ENCODE results near the gene TAS2R5.
"Not testable (repeated sequence)": the region's sequence is repeated elsewhere in the genome, so short reads cannot be mapped to it uniquely, and the experiment has no call there.

The TAS2R5 gene

DNA sequence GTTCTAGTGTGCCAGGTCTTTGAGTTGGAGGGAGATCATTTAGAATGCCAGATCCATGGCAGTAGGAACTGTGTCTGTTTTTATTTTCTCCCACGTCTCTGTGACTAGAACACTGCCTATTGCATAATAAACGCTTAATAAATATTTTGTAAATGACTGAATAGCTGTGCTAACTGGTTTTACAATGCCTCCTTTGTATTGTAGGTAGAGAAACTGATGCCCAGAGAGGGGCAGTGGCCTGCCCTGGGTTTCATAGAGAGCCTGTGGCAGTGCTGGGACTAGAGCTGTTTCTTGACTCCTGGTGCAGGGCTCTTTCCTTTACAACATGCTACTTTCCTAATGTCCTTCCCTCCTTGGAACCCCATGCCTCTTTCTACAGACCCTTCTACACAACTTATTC lies 2.5 kb downstream of the TAS2R5 start:
- no peak overlapping the region for H2BK5ac ChIP-seq (ENCODE audit: low read length)
- no peak overlapping the region for H2AFZ ChIP-seq (ENCODE audit: low read length)
- H3K9me3 ChIP-seq (replicated peaks in 1 of 2; ENCODE audit: control insufficient read depth in 2 of 2, insufficient read depth in 1 of 2, low read depth in 1 of 2, low read length in 2 of 2): no peaks in the 10 kb centered on the region
- H3K4ac ChIP-seq (ENCODE audit: low read length): no peak overlapping the region
- no peak overlapping the region for H3K23ac ChIP-seq (ENCODE audit: low read depth, low read length, poor library complexity)
- H4K8ac ChIP-seq (ENCODE audit: low read depth, low read length): no peak overlapping the region
- H2AK5ac ChIP-seq (ENCODE audit: low read depth, low read length): no peak overlapping the region
- no peak overlapping the region for H2BK15ac ChIP-seq (ENCODE audit: low read length)
- no peak overlapping the region for H2BK12ac ChIP-seq (ENCODE audit: low read length)
- no peak overlapping the region for H3K18ac ChIP-seq (ENCODE audit: low read length)
- WGBS, 2 donors (ENCODE audit: extremely low coverage in 2 of 2, insufficient read length in 2 of 2, insufficient replicate concordance in 1 of 2): no CpG with 5 or more reads among the region's 2 CpGs
- no peak overlapping the region for H2BK120ac ChIP-seq (ENCODE audit: low read depth, low read length)
- no peaks in the 10 kb centered on the region for H3K4me1 ChIP-seq (ENCODE audit: control insufficient read depth in 2 of 2, insufficient read depth in 1 of 2, low read depth in 1 of 2, low read length in 2 of 2)
- H3K36me3 ChIP-seq (replicated peaks in 1 of 2; ENCODE audit: control insufficient read depth in 2 of 2, insufficient read depth in 2 of 2, low read length in 2 of 2): peaks cover 9 to 25% of the 10 kb centered on the region in 2 donors
- H3K9ac ChIP-seq (ENCODE audit: low read depth, low read length, poor library complexity): no peak overlapping the region
- H3K27me3 ChIP-seq (ENCODE audit: control insufficient read depth in 3 of 3, insufficient read depth in 3 of 3, low read depth in 1 of 3, low read length in 3 of 3): no peaks in the 10 kb centered on the region
- DNase-seq (ENCODE audit: low spot score): no peak
- H3K4me2 ChIP-seq (ENCODE audit: insufficient read depth, low read length, poor library complexity, severe bottlenecking): no peak overlapping the region
- H3K4me3 ChIP-seq (ENCODE audit: low read length in 2 of 2): no peak overlapping the region
- H3K14ac ChIP-seq (ENCODE audit: low read length): no peak overlapping the region
- H3K79me1 ChIP-seq (ENCODE audit: low read depth, low read length): no peaks in the 10 kb centered on the region
- H3K27ac ChIP-seq (replicated peaks; ENCODE audit: low read length): no peak overlapping the region
- H4K91ac ChIP-seq (ENCODE audit: low read depth, low read length, poor library complexity): no peak overlapping the region

DNA sequence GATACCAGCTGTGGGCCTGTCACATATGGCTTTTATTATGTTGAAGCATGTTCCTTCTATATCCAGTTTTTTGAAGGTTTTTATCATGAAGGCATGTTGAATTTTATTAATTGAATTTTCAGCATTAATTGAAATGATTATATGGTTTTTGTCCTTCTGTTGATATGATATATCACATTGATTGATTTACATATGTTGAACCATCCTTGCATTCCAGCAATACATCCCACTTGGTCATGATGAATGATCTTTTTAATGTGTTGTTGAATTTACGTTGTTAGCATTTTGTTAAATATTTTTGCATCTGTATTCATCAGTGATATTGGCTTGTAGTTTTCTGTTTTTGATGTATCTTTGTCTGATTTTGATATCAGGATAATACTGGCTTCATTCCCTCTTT lies 30.1 kb downstream of the TAS2R5 start:
- WGBS, 2 donors (ENCODE audit: extremely low coverage in 2 of 2, insufficient read length in 2 of 2, insufficient replicate concordance in 1 of 2): no CpG with 5 or more reads among the region's 1 CpG
- no peak overlapping the region for H2AFZ ChIP-seq (ENCODE audit: low read length)
- H3K4ac ChIP-seq (ENCODE audit: low read length): no peak overlapping the region
- no peak overlapping the region for H3K4me3 ChIP-seq (ENCODE audit: low read length in 2 of 2)
- no peak overlapping the region for H2BK12ac ChIP-seq (ENCODE audit: low read length)
- H3K14ac ChIP-seq (ENCODE audit: low read length): no peak overlapping the region
- no peaks in the 10 kb centered on the region for H3K27me3 ChIP-seq (ENCODE audit: control insufficient read depth in 3 of 3, insufficient read depth in 3 of 3, low read depth in 1 of 3, low read length in 3 of 3)
- no peak overlapping the region for H3K9ac ChIP-seq (ENCODE audit: low read depth, low read length, poor library complexity)
- H3K18ac ChIP-seq (ENCODE audit: low read length): no peak overlapping the region
- no peaks in the 10 kb centered on the region for H3K79me1 ChIP-seq (ENCODE audit: low read depth, low read length)
- peaks cover 0 to 5% of the 10 kb centered on the region in 2 donors for H3K9me3 ChIP-seq (replicated peaks in 1 of 2; ENCODE audit: control insufficient read depth in 2 of 2, insufficient read depth in 1 of 2, low read depth in 1 of 2, low read length in 2 of 2)
- H2AK5ac ChIP-seq (ENCODE audit: low read depth, low read length): no peak overlapping the region
- H2BK5ac ChIP-seq (ENCODE audit: low read length): no peak overlapping the region
- H2BK120ac ChIP-seq (ENCODE audit: low read depth, low read length): no peak overlapping the region
- no peak for DNase-seq (ENCODE audit: low spot score)
- H3K23ac ChIP-seq (ENCODE audit: low read depth, low read length, poor library complexity): no peak overlapping the region
- no peak overlapping the region for H3K27ac ChIP-seq (replicated peaks; ENCODE audit: low read length)
- H3K36me3 ChIP-seq (replicated peaks in 1 of 2; ENCODE audit: control insufficient read depth in 2 of 2, insufficient read depth in 2 of 2, low read length in 2 of 2): no peaks in the 10 kb centered on the region
- no peak overlapping the region for H2BK15ac ChIP-seq (ENCODE audit: low read length)
- no peak overlapping the region for H3K4me2 ChIP-seq (ENCODE audit: insufficient read depth, low read length, poor library complexity, severe bottlenecking)
- no peaks in the 10 kb centered on the region for H3K4me1 ChIP-seq (ENCODE audit: control insufficient read depth in 2 of 2, insufficient read depth in 1 of 2, low read depth in 1 of 2, low read length in 2 of 2)
- no peak overlapping the region for H4K8ac ChIP-seq (ENCODE audit: low read depth, low read length)
- H4K91ac ChIP-seq (ENCODE audit: low read depth, low read length, poor library complexity): no peak overlapping the region

GRCh38 chr7:141822432-141822831 lies 32.4 kb downstream of the TAS2R5 start:
- H3K4ac ChIP-seq (ENCODE audit: low read length); H3K9me3 ChIP-seq (replicated peaks in 1 of 2; ENCODE audit: control insufficient read depth in 2 of 2, insufficient read depth in 1 of 2, low read depth in 1 of 2, low read length in 2 of 2); H4K8ac ChIP-seq (ENCODE audit: low read depth, low read length); H3K18ac ChIP-seq (ENCODE audit: low read length); H2BK5ac ChIP-seq (ENCODE audit: low read length); H4K91ac ChIP-seq (ENCODE audit: low read depth, low read length, poor library complexity); H3K27ac ChIP-seq (replicated peaks; ENCODE audit: low read length); H3K23ac ChIP-seq (ENCODE audit: low read depth, low read length, poor library complexity); H2AK5ac ChIP-seq (ENCODE audit: low read depth, low read length); H2AFZ ChIP-seq (ENCODE audit: low read length); H3K4me2 ChIP-seq (ENCODE audit: insufficient read depth, low read length, poor library complexity, severe bottlenecking); H2BK15ac ChIP-seq (ENCODE audit: low read length); H3K27me3 ChIP-seq (ENCODE audit: control insufficient read depth in 3 of 3, insufficient read depth in 3 of 3, low read depth in 1 of 3, low read length in 3 of 3); H3K4me3 ChIP-seq (ENCODE audit: low read length in 2 of 2); H3K9ac ChIP-seq (ENCODE audit: low read depth, low read length, poor library complexity); H2BK120ac ChIP-seq (ENCODE audit: low read depth, low read length); H2BK12ac ChIP-seq (ENCODE audit: low read length); H3K14ac ChIP-seq (ENCODE audit: low read length); H3K79me1 ChIP-seq (ENCODE audit: low read depth, low read length); H3K36me3 ChIP-seq (replicated peaks in 1 of 2; ENCODE audit: control insufficient read depth in 2 of 2, insufficient read depth in 2 of 2, low read length in 2 of 2); DNase-seq (ENCODE audit: low spot score); H3K4me1 ChIP-seq (ENCODE audit: control insufficient read depth in 2 of 2, insufficient read depth in 1 of 2, low read depth in 1 of 2, low read length in 2 of 2): not testable (repeated sequence)

DNA sequence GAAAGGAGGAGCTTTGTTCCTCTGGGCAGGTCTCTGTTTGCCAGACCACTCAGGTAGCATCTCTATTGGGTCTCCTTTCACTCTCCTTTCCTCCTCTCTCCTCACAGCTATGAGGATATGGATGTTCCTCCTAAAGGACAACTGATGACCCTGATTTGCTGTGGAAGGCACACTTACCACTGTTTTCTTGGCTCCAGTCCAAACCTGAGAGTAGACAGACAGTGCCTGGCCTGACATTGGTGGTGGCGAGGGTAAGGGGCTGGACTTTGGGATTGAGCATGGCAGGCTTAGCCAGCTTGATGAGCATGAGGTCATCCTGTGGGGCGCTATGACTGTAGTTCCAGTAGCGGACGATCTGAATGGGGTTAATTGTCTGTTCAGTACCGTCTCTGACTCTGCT lies 47.7 kb downstream of the TAS2R5 start:
- Histone ChIP-seq H3K14ac (ENCODE audit: low read length) (no peak overlapping the region), H3K36me3 (replicated peaks in 1 of 2; ENCODE audit: control insufficient read depth in 2 of 2, insufficient read depth in 2 of 2, low read length in 2 of 2) (no peaks in the 10 kb centered on the region), H3K27ac (replicated peaks; ENCODE audit: low read length) (no peak overlapping the region), H2BK5ac (ENCODE audit: low read length) (no peak overlapping the region), H3K23ac (ENCODE audit: low read depth, low read length, poor library complexity) (no peak overlapping the region), H2BK15ac (ENCODE audit: low read length) (no peak overlapping the region), H3K9me3 (replicated peaks in 1 of 2; ENCODE audit: control insufficient read depth in 2 of 2, insufficient read depth in 1 of 2, low read depth in 1 of 2, low read length in 2 of 2) (no peaks in the 10 kb centered on the region), H3K27me3 (ENCODE audit: control insufficient read depth in 3 of 3, insufficient read depth in 3 of 3, low read depth in 1 of 3, low read length in 3 of 3) (no peaks in the 10 kb centered on the region), H3K4me2 (ENCODE audit: insufficient read depth, low read length, poor library complexity, severe bottlenecking) (no peak overlapping the region), H3K4ac (ENCODE audit: low read length) (no peak overlapping the region), H2BK12ac (ENCODE audit: low read length) (no peak overlapping the region), H3K9ac (ENCODE audit: low read depth, low read length, poor library complexity) (no peak overlapping the region), H4K8ac (ENCODE audit: low read depth, low read length) (no peak overlapping the region), H4K91ac (ENCODE audit: low read depth, low read length, poor library complexity) (no peak overlapping the region), H2AFZ (ENCODE audit: low read length) (no peak overlapping the region), H3K79me1 (ENCODE audit: low read depth, low read length) (no peaks in the 10 kb centered on the region), H3K18ac (ENCODE audit: low read length) (no peak overlapping the region), H2AK5ac (ENCODE audit: low read depth, low read length) (no peak overlapping the region), H2BK120ac (ENCODE audit: low read depth, low read length) (no peak overlapping the region), H3K4me3 (ENCODE audit: low read length in 2 of 2) (no peak overlapping the region), H3K4me1 (ENCODE audit: control insufficient read depth in 2 of 2, insufficient read depth in 1 of 2, low read depth in 1 of 2, low read length in 2 of 2) (no peaks in the 10 kb centered on the region)
- no peak for DNase-seq (ENCODE audit: low spot score)
- WGBS, 2 donors (ENCODE audit: extremely low coverage in 2 of 2, insufficient read length in 2 of 2, insufficient replicate concordance in 1 of 2): no CpG with 5 or more reads among the region's 5 CpGs
